Thyroid gland (tissue), 4 donors: ENCODE data around the gene PHC2. TPM values are rescaled to one million over a fixed set of nuclear protein-coding genes. Genes with fewer than 3 reads are reported as not detected.

Source experiments
- DNase-seq, 2 donors: peaks; one replicate each; pipeline ENCODE4 v3.0.0-alpha.2; 2019
- H3K27ac ChIP-seq, 3 donors: fragments of 200-600 bp; sonication (generic); 1 replicate in 2 of 3; 2 replicates in 1 of 3; pipeline ENCODE4 v1.5.1; 2016 to 2019; ENCODE audit warnings: mild to moderate bottlenecking in 1 of 3, moderate library complexity in 1 of 3
- H3K27me3 ChIP-seq: fragments of 200-600 bp; sonication (generic); one replicate; pipeline ENCODE4 v1.5.1; 2019
- H3K36me3 ChIP-seq, 2 donors: fragments of 200-600 bp; sonication (generic); one replicate each; pipeline ENCODE4 v1.5.1; 2016 to 2019
- H3K4me1 ChIP-seq, 2 donors: fragments of 200-600 bp; sonication (generic); one replicate each; pipeline ENCODE4 v1.5.1; 2017 to 2019
- H3K4me3 ChIP-seq, 3 donors: fragments of 200-600 bp; sonication (generic); replicated peaks in 1 of 3; 1 replicate in 2 of 3; 2 replicates in 1 of 3; pipeline ENCODE4 v1.5.1; 2016; ENCODE audit warnings: mild to moderate bottlenecking in 1 of 3
- H3K9me3 ChIP-seq: fragments of 200-600 bp; sonication (generic); one replicate; pipeline ENCODE4 v1.5.1; 2017
- CTCF ChIP-seq, 6 experiments: fragments of 200-600 bp in 3 of 6; fragments of 450-650 bp in 3 of 6; sonication (generic) in 3 of 6; IDR thresholded peaks; one replicate each; pipeline ENCODE4 v1.5.1; 2016 to 2019; ENCODE audit warnings: antibody characterized with exemption in 6 of 6, mild to moderate bottlenecking in 2 of 6, inconsistent platforms in 1 of 6, moderate library complexity in 1 of 6
- POLR2A ChIP-seq, 2 donors: fragments of 450-650 bp; IDR thresholded peaks; one replicate each; pipeline ENCODE4 v1.6.1; 2017; ENCODE audit warnings: antibody characterized with exemption in 2 of 2, mild to moderate bottlenecking in 2 of 2, moderate library complexity in 1 of 2
- WGBS, 2 donors: methylation state at CpG; one replicate each; pipeline ENCODE4 v1.1.5; 2017; 5-methylcytosine and 5-hydroxymethylcytosine counted together
- intact Hi-C: fragments of 100-400 bp; cut with DNase I; formaldehyde crosslinking; loops from one replicate; pipeline ENCODE4 v1.15.1; 2023
- total RNA-seq, 4 donors: library from RNA; depleted of rRNA; stranded (reverse); fragments of >200 nt; gene quantifications; one replicate each; pipeline ENCODE4 v1.2.3, GENCODE V29; 2016

Gene PHC2
- total RNA-seq, 4 donors from 2014 or later, result 86.8 to 150 (median 113) TPM

GRCh38 chr1:33387625-33388024 lies 43.3 kb downstream of the PHC2 start:
- DNase-seq, result no peak
- 97 to 100% methylated on average over 5 of the region's 5 CpGs for WGBS, 2 donors
- intact Hi-C loops, result no loop called here
- no peaks in the 10 kb centered on the region for H3K36me3 ChIP-seq
- TF ChIP-seq CTCF (IDR thresholded peaks at IDR 0.05), result no peak
- no peak for TF ChIP-seq POLR2A (IDR thresholded peaks at IDR 0.05)
- H3K4me3 ChIP-seq, result no peak overlapping the region
- H3K4me1 ChIP-seq, result peaks cover 8 to 9% of the 10 kb centered on the region in 2 donors
- H3K9me3 ChIP-seq, result no peaks in the 10 kb centered on the region
- H3K27me3 ChIP-seq, result no peaks in the 10 kb centered on the region
- H3K27ac ChIP-seq, result no peak overlapping the region

DNA sequence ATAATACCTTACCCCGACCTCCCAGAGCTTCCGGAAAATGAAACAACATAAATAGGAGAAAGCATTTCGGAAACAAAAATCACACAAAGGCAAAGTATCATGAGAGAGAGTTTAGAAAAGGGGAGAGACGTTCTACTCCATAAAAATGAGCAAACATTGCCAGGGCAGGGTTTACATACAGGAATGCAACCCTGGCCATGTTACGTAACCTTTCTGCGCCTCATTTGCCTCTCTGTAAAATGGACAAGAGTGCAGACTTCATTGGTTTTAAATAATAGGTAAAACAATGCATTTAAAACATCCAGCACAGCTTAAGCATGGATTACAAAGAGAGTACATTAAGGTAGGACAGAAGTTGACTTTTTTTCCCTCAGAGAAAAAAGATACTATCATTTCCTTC lies 45.6 kb downstream of the PHC2 start:
- Histone ChIP-seq H3K27ac (no peak overlapping the region), H3K36me3 (no peaks in the 10 kb centered on the region), H3K27me3 (no peaks in the 10 kb centered on the region), H3K4me1 (peaks cover 8 to 9% of the 10 kb centered on the region in 2 donors), H3K4me3 (no peak overlapping the region), H3K9me3 (no peaks in the 10 kb centered on the region)
- intact Hi-C loops, result no loop called here
- WGBS, 2 donors, result 93 to 95% methylated on average over 6 of the region's 6 CpGs
- TF ChIP-seq CTCF (IDR thresholded peaks at IDR 0.05) (no peak), POLR2A (IDR thresholded peaks at IDR 0.05) (no peak)
- no peak for DNase-seq

DNA sequence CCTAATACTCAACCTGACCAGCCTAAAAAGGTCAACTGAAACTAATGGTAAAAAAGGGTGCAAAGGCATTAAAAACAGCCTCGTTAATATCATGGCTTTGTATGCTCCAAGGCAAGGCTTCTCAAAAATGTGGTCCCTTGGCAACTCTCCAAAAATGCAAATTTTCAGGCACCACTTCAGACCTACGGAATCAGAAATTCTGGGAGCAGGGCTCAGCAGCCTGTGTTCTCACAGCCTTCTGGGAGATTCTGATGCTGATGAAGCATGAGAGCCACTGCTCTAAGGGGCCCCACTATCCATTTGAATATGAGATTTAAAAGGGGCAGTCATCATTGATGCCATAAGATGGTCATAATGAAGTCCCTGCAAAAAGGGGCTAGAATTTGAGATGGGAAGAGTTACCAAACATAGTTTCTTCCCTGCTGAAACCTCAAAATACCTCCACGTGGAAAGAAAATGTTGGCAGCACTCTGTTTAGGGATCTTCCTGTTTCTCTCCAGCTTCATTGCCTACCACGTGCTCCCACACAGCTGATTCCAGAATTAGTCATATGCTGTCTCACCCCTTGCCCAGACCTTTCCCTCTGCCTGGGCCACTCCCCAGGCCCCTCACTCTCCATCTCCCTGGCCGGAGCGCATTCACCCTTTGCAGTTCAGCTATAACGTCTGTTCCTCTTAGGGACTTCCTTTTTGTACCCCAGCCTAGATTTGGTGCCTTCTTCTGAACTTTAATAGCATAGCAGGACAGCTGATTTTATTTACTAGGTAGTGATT lies 46.7 kb downstream of the PHC2 start:
- intact Hi-C loops, result no loop called here
- Histone ChIP-seq H3K4me1 (peaks cover 9 to 11% of the 10 kb centered on the region in 2 donors), H3K27me3 (no peaks in the 10 kb centered on the region), H3K36me3 (no peaks in the 10 kb centered on the region), H3K9me3 (no peaks in the 10 kb centered on the region), H3K27ac (no peak overlapping the region), H3K4me3 (no peak overlapping the region)
- WGBS, 2 donors, result 58 to 60% methylated on average over 7 of the region's 7 CpGs
- no peak for DNase-seq
- TF ChIP-seq CTCF (IDR thresholded peaks at IDR 0.05), result no peak
- no peak for TF ChIP-seq POLR2A (IDR thresholded peaks at IDR 0.05)

DNA sequence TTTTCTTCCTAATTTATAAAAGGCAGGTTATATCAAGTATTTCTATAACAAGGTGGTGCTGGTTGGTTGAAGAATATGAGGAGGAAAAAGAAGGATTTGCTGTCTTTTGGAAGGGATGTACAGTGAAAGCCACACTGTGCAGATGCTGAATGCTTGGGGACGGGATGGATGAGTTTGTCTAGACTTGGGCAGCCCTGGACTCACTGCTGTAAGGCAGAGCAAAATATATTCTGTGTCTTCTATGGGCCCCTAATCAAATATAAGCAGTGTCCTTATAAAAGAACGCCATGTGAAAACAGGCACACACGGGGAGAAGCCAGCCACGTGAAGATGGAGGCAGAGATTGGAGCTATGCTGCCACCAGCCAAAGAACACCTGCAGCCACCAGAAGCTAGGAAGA lies 47.4 kb downstream of the PHC2 start:
- H3K4me1 ChIP-seq, result peaks cover 7 to 13% of the 10 kb centered on the region in 2 donors
- no peaks in the 10 kb centered on the region for H3K9me3 ChIP-seq
- no peak for TF ChIP-seq POLR2A (IDR thresholded peaks at IDR 0.05)
- no peak for TF ChIP-seq CTCF (IDR thresholded peaks at IDR 0.05)
- H3K27me3 ChIP-seq, result no peaks in the 10 kb centered on the region
- no peak overlapping the region for H3K27ac ChIP-seq
- intact Hi-C loops, result no loop called here
- WGBS, 2 donors, result 64 to 69% methylated on average over 4 of the region's 4 CpGs
- no peak for DNase-seq
- no peaks in the 10 kb centered on the region for H3K36me3 ChIP-seq
- no peak overlapping the region for H3K4me3 ChIP-seq

GRCh38 chr1:33382661-33383415 lies 48.1 kb downstream of the PHC2 start:
- no peaks in the 10 kb centered on the region for H3K9me3 ChIP-seq
- H3K36me3 ChIP-seq, result no peaks in the 10 kb centered on the region
- intact Hi-C loops, result no loop called here
- no peak for TF ChIP-seq CTCF (IDR thresholded peaks at IDR 0.05)
- TF ChIP-seq POLR2A (IDR thresholded peaks at IDR 0.05), result no peak
- H3K4me3 ChIP-seq, result no peak overlapping the region
- no peak overlapping the region for H3K27ac ChIP-seq
- no peaks in the 10 kb centered on the region for H3K27me3 ChIP-seq
- DNase-seq, result no peak
- H3K4me1 ChIP-seq, result peaks cover 9 to 19% of the 10 kb centered on the region in 2 donors
- WGBS, 2 donors, result 72 to 80% methylated on average over 9 of the region's 9 CpGs
